GM21447 (cell line): ENCODE results near the gene FARS2.

Experiments
- ATAC-seq: cut with Tn5 transposase; IDR thresholded peaks from one replicate; pipeline ENCODE4 v1.9.1; 2021; ENCODE audit not compliant: unreplicated experiment

FARS2 gene

GRCh38 chr6:5285081-5285480 is 23.8 kb downstream of the FARS2 start:
- no peak for ATAC-seq

GRCh38 chr6:5285526-5285925 is 24.2 kb downstream of the FARS2 start:
- ATAC-seq, result no peak

- ATAC-seq, result peak; percentile 58
Observed at GRCh38 chr6:5286780-5287179, 25.5 kb downstream of the FARS2 start.

- ATAC-seq, result no peak
Observed at GRCh38 chr6:5287205-5287965, 26.1 kb downstream of the FARS2 start.

- ATAC-seq, result no peak
Observed at GRCh38 chr6:5287966-5288297, 26.6 kb downstream of the FARS2 start.

GRCh38 chr6:5290097-5290496 is 28.8 kb downstream of the FARS2 start:
- no peak for ATAC-seq

GRCh38 chr6:5290500-5290899 is 29.2 kb downstream of the FARS2 start:
- no peak for ATAC-seq

GRCh38 chr6:5292154-5292553 is 30.8 kb downstream of the FARS2 start:
- no peak for ATAC-seq

GRCh38 chr6:5293692-5294091 is 32.4 kb downstream of the FARS2 start:
- ATAC-seq, result no peak

GRCh38 chr6:5294392-5295211 is 33.3 kb downstream of the FARS2 start:
- no peak for ATAC-seq

GRCh38 chr6:5295623-5296022 is 34.3 kb downstream of the FARS2 start:
- ATAC-seq, result no peak

- no peak for ATAC-seq
Observed at GRCh38 chr6:5300206-5300764, 39.0 kb downstream of the FARS2 start.

- peak; percentile 92 for ATAC-seq
Observed at GRCh38 chr6:5302220-5302946, 41.1 kb downstream of the FARS2 start.

GRCh38 chr6:5302995-5303622 is 41.8 kb downstream of the FARS2 start:
- ATAC-seq, result peak; percentile 70

- no peak for ATAC-seq
Observed at GRCh38 chr6:5303682-5304081, 42.4 kb downstream of the FARS2 start.

- no peak for ATAC-seq
Observed at GRCh38 chr6:5305968-5306626, 44.8 kb downstream of the FARS2 start.

GRCh38 chr6:5307058-5307457 is 45.7 kb downstream of the FARS2 start:
- no peak for ATAC-seq

GRCh38 chr6:5308066-5308465 is 46.8 kb downstream of the FARS2 start:
- no peak for ATAC-seq

- ATAC-seq, result peak; percentile 63
Observed at GRCh38 chr6:5314191-5314865, 53.0 kb downstream of the FARS2 start.

GRCh38 chr6:5315881-5316280 is 54.6 kb downstream of the FARS2 start:
- ATAC-seq, result no peak
